ENCODE results near the gene SERINC5. TPM values are rescaled to one million over a fixed set of nuclear protein-coding genes. Genes with fewer than 3 reads are reported as not detected.
"Not testable (repeated sequence)": the region's sequence is repeated elsewhere in the genome, so short reads cannot be mapped to it uniquely, and the experiment has no call there.

The SERINC5 gene
- total RNA-seq, 1 experiment from 2014 or later: 19.4 TPM

- in situ Hi-C loops (cut with HindIII; ENCODE audit: low pct_unique_long_range_greater_than_20kb, low sequenced_read_pairs): no loop called here
- DNase-seq (ENCODE audit: low read depth): no peak
Measured at GRCh38 chr5:80103371-80103770, 152.5 kb downstream of the SERINC5 start.

GRCh38 chr5:80101993-80102392, 153.9 kb downstream of the SERINC5 start:
- DNase-seq (ENCODE audit: low read depth): no peak
- in situ Hi-C loops (cut with HindIII; ENCODE audit: low pct_unique_long_range_greater_than_20kb, low sequenced_read_pairs): no loop called here

GRCh38 chr5:80097451-80097850, 158.4 kb downstream of the SERINC5 start:
- in situ Hi-C loops (cut with HindIII; ENCODE audit: low pct_unique_long_range_greater_than_20kb, low sequenced_read_pairs): no loop called here
- DNase-seq (ENCODE audit: low read depth): no peak

- in situ Hi-C loops (cut with HindIII; ENCODE audit: low pct_unique_long_range_greater_than_20kb, low sequenced_read_pairs): no loop called here
- DNase-seq (ENCODE audit: low read depth): no peak
Measured at GRCh38 chr5:80094236-80094738, 161.6 kb downstream of the SERINC5 start.

- peak; percentile 97 for DNase-seq (ENCODE audit: low read depth)
- in situ Hi-C loops (cut with HindIII; ENCODE audit: low pct_unique_long_range_greater_than_20kb, low sequenced_read_pairs): no loop called here
Measured at GRCh38 chr5:80093796-80094195, 162.1 kb downstream of the SERINC5 start.

- DNase-seq (ENCODE audit: low read depth): no peak
- in situ Hi-C loops (cut with HindIII; ENCODE audit: low pct_unique_long_range_greater_than_20kb, low sequenced_read_pairs): no loop called here
Measured at GRCh38 chr5:80092486-80093107, 163.3 kb downstream of the SERINC5 start.

- peak; percentile 49 for DNase-seq (ENCODE audit: low read depth)
- in situ Hi-C loops (cut with HindIII; ENCODE audit: low pct_unique_long_range_greater_than_20kb, low sequenced_read_pairs): not testable (repeated sequence)
Measured at GRCh38 chr5:80091792-80092192, 164.1 kb downstream of the SERINC5 start.

GRCh38 chr5:80090884-80091166, 165.0 kb downstream of the SERINC5 start:
- in situ Hi-C loops (cut with HindIII; ENCODE audit: low pct_unique_long_range_greater_than_20kb, low sequenced_read_pairs): no loop called here

GRCh38 chr5:80083101-80083890, 172.6 kb downstream of the SERINC5 start:
- in situ Hi-C loops (cut with HindIII; ENCODE audit: low pct_unique_long_range_greater_than_20kb, low sequenced_read_pairs): no loop called here
- DNase-seq (ENCODE audit: low read depth): peak; percentile 55

More at GRCh38 chr5:80090884-80091166, 165.0 kb downstream of the SERINC5 start:
- DNase-seq (ENCODE audit: low read depth): no peak

GRCh38 chr5:80082731-80083100, 173.1 kb downstream of the SERINC5 start:
- DNase-seq (ENCODE audit: low read depth): peak; percentile 47

GRCh38 chr5:80082281-80082680, 173.6 kb downstream of the SERINC5 start:
- in situ Hi-C loops (cut with HindIII; ENCODE audit: low pct_unique_long_range_greater_than_20kb, low sequenced_read_pairs): no loop called here

More at GRCh38 chr5:80082731-80083100, 173.1 kb downstream of the SERINC5 start:
- in situ Hi-C loops (cut with HindIII; ENCODE audit: low pct_unique_long_range_greater_than_20kb, low sequenced_read_pairs): no loop called here

GRCh38 chr5:80078921-80079320, 176.9 kb downstream of the SERINC5 start:
- DNase-seq (ENCODE audit: low read depth): no peak
- in situ Hi-C loops (cut with HindIII; ENCODE audit: low pct_unique_long_range_greater_than_20kb, low sequenced_read_pairs): no loop called here

More at GRCh38 chr5:80082281-80082680, 173.6 kb downstream of the SERINC5 start:
- no peak for DNase-seq (ENCODE audit: low read depth)

GRCh38 chr5:80077051-80077714, 178.7 kb downstream of the SERINC5 start:
- in situ Hi-C loops (cut with HindIII; ENCODE audit: low pct_unique_long_range_greater_than_20kb, low sequenced_read_pairs): no loop called here
- DNase-seq (ENCODE audit: low read depth): no peak

GRCh38 chr5:80076131-80077050, 179.5 kb downstream of the SERINC5 start:
- in situ Hi-C loops (cut with HindIII; ENCODE audit: low pct_unique_long_range_greater_than_20kb, low sequenced_read_pairs): no loop called here
- DNase-seq (ENCODE audit: low read depth): no peak

- in situ Hi-C loops (cut with HindIII; ENCODE audit: low pct_unique_long_range_greater_than_20kb, low sequenced_read_pairs): no loop called here
- DNase-seq (ENCODE audit: low read depth): no peak
Measured at GRCh38 chr5:80072103-80073073, 183.5 kb downstream of the SERINC5 start.

GRCh38 chr5:80071510-80072021, 184.3 kb downstream of the SERINC5 start:
- DNase-seq (ENCODE audit: low read depth): no peak
- in situ Hi-C loops (cut with HindIII; ENCODE audit: low pct_unique_long_range_greater_than_20kb, low sequenced_read_pairs): no loop called here

Data from Caki2 (cell line).